Testis (tissue), 2 donors: ENCODE measurements around the gene COL16A1.

Experiments
- POLR2A ChIP-seq: fragments of 450-650 bp; IDR thresholded peaks from one replicate; pipeline ENCODE4 v1.6.1; 2017; ENCODE audit warnings: antibody characterized with exemption, mild to moderate bottlenecking, moderate library complexity
- TF ChIP-seq, protein P1 (sequence below), 3 experiments: fragments of 450-650 bp in 2 of 3; fragments of 200-600 bp in 1 of 3; sonication (generic) in 1 of 3; IDR thresholded peaks; one replicate each; pipeline ENCODE4 v1.5.1; 2016 to 2019; ENCODE audit warnings: antibody characterized with exemption in 3 of 3, mild to moderate bottlenecking in 2 of 3, moderate library complexity in 1 of 3

DNA sequence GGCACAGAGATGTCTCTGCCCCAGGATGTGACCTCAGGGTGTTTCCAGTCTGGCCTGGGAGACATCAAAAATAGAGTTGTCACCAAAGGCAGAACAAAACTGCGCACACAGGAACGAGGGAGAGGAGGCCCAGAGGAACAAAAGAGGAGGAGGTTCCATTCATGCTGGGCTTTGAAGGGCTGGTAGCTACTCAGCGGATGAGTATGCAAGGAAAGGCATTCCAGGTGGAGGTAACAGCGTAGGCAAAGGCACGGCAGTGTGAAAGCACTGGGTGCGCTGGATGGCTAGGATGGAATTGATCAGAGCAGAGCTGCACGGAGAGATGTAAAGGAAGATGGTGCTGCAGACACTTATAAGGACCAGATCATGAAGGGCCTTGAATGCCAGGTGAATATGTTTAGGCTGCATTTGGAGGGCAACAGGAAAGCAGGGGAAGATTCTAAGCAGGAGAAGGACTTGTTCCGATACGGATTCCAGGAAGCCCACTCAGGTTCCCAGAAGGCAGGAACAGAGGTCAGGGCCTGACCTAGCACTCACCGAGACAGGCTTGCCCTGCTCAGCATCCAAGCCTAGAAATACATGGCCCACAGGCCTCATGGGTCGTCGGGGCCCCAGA lies 6.3 kb downstream of the COL16A1 start:
- TF ChIP-seq POLR2A = no peak
- TF ChIP-seq, protein P1, sequence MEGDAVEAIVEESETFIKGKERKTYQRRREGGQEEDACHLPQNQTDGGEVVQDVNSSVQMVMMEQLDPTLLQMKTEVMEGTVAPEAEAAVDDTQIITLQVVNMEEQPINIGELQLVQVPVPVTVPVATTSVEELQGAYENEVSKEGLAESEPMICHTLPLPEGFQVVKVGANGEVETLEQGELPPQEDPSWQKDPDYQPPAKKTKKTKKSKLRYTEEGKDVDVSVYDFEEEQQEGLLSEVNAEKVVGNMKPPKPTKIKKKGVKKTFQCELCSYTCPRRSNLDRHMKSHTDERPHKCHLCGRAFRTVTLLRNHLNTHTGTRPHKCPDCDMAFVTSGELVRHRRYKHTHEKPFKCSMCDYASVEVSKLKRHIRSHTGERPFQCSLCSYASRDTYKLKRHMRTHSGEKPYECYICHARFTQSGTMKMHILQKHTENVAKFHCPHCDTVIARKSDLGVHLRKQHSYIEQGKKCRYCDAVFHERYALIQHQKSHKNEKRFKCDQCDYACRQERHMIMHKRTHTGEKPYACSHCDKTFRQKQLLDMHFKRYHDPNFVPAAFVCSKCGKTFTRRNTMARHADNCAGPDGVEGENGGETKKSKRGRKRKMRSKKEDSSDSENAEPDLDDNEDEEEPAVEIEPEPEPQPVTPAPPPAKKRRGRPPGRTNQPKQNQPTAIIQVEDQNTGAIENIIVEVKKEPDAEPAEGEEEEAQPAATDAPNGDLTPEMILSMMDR (IDR thresholded peaks at IDR 0.05) = no peak
